HepG2 (cell line): Measurements from ENCODE around the gene DOCK2. TPM values are rescaled to one million over a fixed set of nuclear protein-coding genes. Genes with fewer than 3 reads are reported as not detected.

Source experiments
- ATAC-seq: fragments of 200-7000 bp; cut with Tn5 transposase; 3 replicates; pipeline ENCODE4 v1.9.1; 2020; ENCODE audit warnings: mild to moderate bottlenecking, moderate library complexity
- BruUV-seq: library from RNA; stranded (reverse); fragments of 400-500 nt; replicated peaks from 2 replicates; lab custom pipeline; 2021; lab: Mats Ljungman, UMichigan
- CTCF ChIA-PET: fragments of 300-600 bp; formaldehyde crosslinking; extraction: SDS; loops from one replicate; lab custom pipeline; 2021; ENCODE audit warnings: low total read pairs, inconsistent platforms, low intra/inter-chr PET ratio; lab: Yijun Ruan, JAX
- POLR2A ChIA-PET: fragments of 350-600 bp; sonication (Branson Sonifier 250); formaldehyde crosslinking; loops from one replicate; lab custom pipeline; 2020; ENCODE audit warnings: antibody characterized with exemption, inconsistent platforms; lab: Yijun Ruan, JAX
- DNase-seq: peaks from one replicate; pipeline ENCODE4 v3.0.0-alpha.2; 2015; ENCODE audit warnings: low spot score
- FAIRE-seq: peaks from 3 replicates; lab custom pipeline; 2011; peaks lifted over from hg19 to GRCh38; lab: Jason Lieb, UNC
- H2AFZ ChIP-seq: one replicate; pipeline ENCODE4 v1.6.1; 2011; ENCODE audit warnings: low read length, inconsistent platforms
- H3K27ac ChIP-seq: fragments of 300-600 bp; 3 replicates; pipeline ENCODE4 v1.8.0; 2011; ENCODE audit warnings: mixed run types, mild to moderate bottlenecking, mixed read lengths, low read length, inconsistent platforms; ENCODE audit not compliant: insufficient read depth; ENCODE audit errors: extremely low read length
- H3K27me3 ChIP-seq, 2 experiments: fragments of 200-600 bp in 1 of 2; 2 replicates in 1 of 2; 3 replicates in 1 of 2; pipeline versions ENCODE4 v1.6.0 to v1.8.0; 2011; ENCODE audit warnings: low read length in 2 of 2, mild to moderate bottlenecking in 2 of 2, moderate library complexity in 2 of 2, inconsistent platforms in 1 of 2; ENCODE audit not compliant: insufficient read depth in 2 of 2, control insufficient read depth in 1 of 2
- H3K36me3 ChIP-seq, 2 experiments: fragments of 200-600 bp in 1 of 2; replicated peaks in 1 of 2; 2 replicates in 1 of 2; 3 replicates in 1 of 2; pipeline versions ENCODE4 v1.5.1 to v1.8.0; 2011; ENCODE audit warnings: low read length in 2 of 2, inconsistent platforms in 1 of 2; ENCODE audit not compliant: insufficient read depth in 2 of 2, control insufficient read depth in 1 of 2
- H3K4me1 ChIP-seq: 2 replicates; pipeline ENCODE4 v1.5.1; 2012; ENCODE audit warnings: low read length, inconsistent platforms; ENCODE audit not compliant: insufficient read depth
- H3K4me2 ChIP-seq: 2 replicates; pipeline ENCODE4 v1.6.0; 2011; ENCODE audit warnings: low read depth, low read length, inconsistent platforms
- H3K4me3 ChIP-seq, 3 experiments: fragments of 200-600 bp in 1 of 3; sonication (generic), shearing (Covaris generic) in 1 of 3; replicated peaks in 1 of 3; 2 replicates each; pipeline ENCODE4 v1.5.1; 2011 to 2016; ENCODE audit warnings: low read length in 3 of 3, inconsistent platforms in 2 of 3, low read depth in 2 of 3, mild to moderate bottlenecking in 2 of 3, control low read depth in 1 of 3, mixed read lengths in 1 of 3; ENCODE audit not compliant: insufficient read depth in 1 of 3
- H3K79me2 ChIP-seq: one replicate; pipeline ENCODE4 v1.6.1; 2011; ENCODE audit warnings: low read length, inconsistent platforms; ENCODE audit not compliant: insufficient read depth
- H3K9ac ChIP-seq: 2 replicates; pipeline ENCODE4 v1.6.0; 2011; ENCODE audit warnings: mild to moderate bottlenecking, low read depth, low read length, inconsistent platforms; ENCODE audit not compliant: insufficient read depth
- H3K9me3 ChIP-seq: 2 replicates; pipeline ENCODE4 v1.5.1; 2012; ENCODE audit warnings: mild to moderate bottlenecking, low read length
- H4K20me1 ChIP-seq: 2 replicates; pipeline ENCODE4 v1.6.0; 2011; ENCODE audit warnings: inconsistent platforms, mild to moderate bottlenecking, low read length, moderate library complexity; ENCODE audit not compliant: insufficient read depth
- ARHGAP35 ChIP-seq: sonication (generic); formaldehyde crosslinking; IDR thresholded peaks from 2 replicates; pipeline ENCODE4 v1.9.0; 2022; ENCODE audit warnings: mild to moderate bottlenecking, inconsistent platforms, moderate library complexity, missing genetic modification reagents, borderline replicate concordance
- ATF4 ChIP-seq, 2 experiments: fragments of 450-650 bp in 1 of 2; sonication (generic) in 1 of 2; formaldehyde crosslinking; IDR thresholded peaks; 2 replicates each; pipeline versions ENCODE4 v1.5.0 to v1.8.0; 2020 to 2022; ENCODE audit warnings: mild to moderate bottlenecking in 1 of 2, missing genetic modification reagents in 1 of 2
- CHCHD3 ChIP-seq: sonication (generic); formaldehyde crosslinking; IDR thresholded peaks from 2 replicates; pipeline ENCODE4 v1.8.0; 2022; ENCODE audit warnings: mild to moderate bottlenecking, missing genetic modification reagents, moderate library complexity
- ELF3 ChIP-seq: IDR thresholded peaks from 2 replicates; pipeline ENCODE4 v1.6.1; 2016; ENCODE audit warnings: missing genetic modification reagents, missing compliant biosample characterization
- GATA4 ChIP-seq: sonication (generic); IDR thresholded peaks from 2 replicates; pipeline ENCODE4 v1.6.1; 2016; ENCODE audit warnings: antibody characterized with exemption, low read depth, borderline replicate concordance
- GTF3A ChIP-seq: sonication (generic); formaldehyde crosslinking; conservative IDR thresholded peaks from 2 replicates; pipeline ENCODE4 v1.4.0; 2020; ENCODE audit warnings: mild to moderate bottlenecking, missing genetic modification reagents
- IRF9 ChIP-seq: sonication (generic); formaldehyde crosslinking; IDR thresholded peaks from 2 replicates; pipeline ENCODE4 v1.8.0; 2022; ENCODE audit warnings: missing genetic modification reagents, mild to moderate bottlenecking, borderline replicate concordance
- NFKBIZ ChIP-seq: IDR thresholded peaks from 2 replicates; pipeline ENCODE4 v1.6.1; 2018; ENCODE audit warnings: missing genetic modification reagents, missing compliant biosample characterization
- PHB2 ChIP-seq: fragments of 450-650 bp; IDR thresholded peaks from 2 replicates; pipeline ENCODE4 v1.6.1; 2018; ENCODE audit not compliant: partially characterized antibody
- PREB ChIP-seq: sonication (generic); formaldehyde crosslinking; IDR thresholded peaks from 2 replicates; pipeline ENCODE4 v1.4.0; 2020; ENCODE audit warnings: missing genetic modification reagents
- SALL1 ChIP-seq: sonication (generic); formaldehyde crosslinking; IDR thresholded peaks from 2 replicates; pipeline ENCODE4 v1.8.0; 2022; ENCODE audit warnings: mild to moderate bottlenecking, missing genetic modification reagents
- TFDP2 ChIP-seq: sonication (generic); formaldehyde crosslinking; IDR thresholded peaks from 2 replicates; pipeline ENCODE4 v1.4.0; 2020; ENCODE audit warnings: missing genetic modification reagents
- ZBTB39 ChIP-seq: sonication (generic); formaldehyde crosslinking; IDR thresholded peaks from 2 replicates; pipeline ENCODE4 v1.5.0; 2020; ENCODE audit warnings: missing genetic modification reagents
- ZNF496 ChIP-seq: sonication (generic); formaldehyde crosslinking; IDR thresholded peaks from 2 replicates; pipeline ENCODE4 v1.8.1; 2023; ENCODE audit warnings: mild to moderate bottlenecking, moderate library complexity, missing genetic modification reagents; ENCODE audit not compliant: insufficient replicate concordance
- ZNF543 ChIP-seq: sonication (generic); formaldehyde crosslinking; IDR thresholded peaks from 2 replicates; pipeline ENCODE4 v1.4.0; 2020; ENCODE audit warnings: mild to moderate bottlenecking, missing genetic modification reagents
- WGBS: methylation state at CpG from one replicate; pipeline ENCODE4 v1.1.6; 2017; ENCODE audit warnings: low lambda C conversion rate; 5-methylcytosine and 5-hydroxymethylcytosine counted together
- in situ Hi-C: cut with HindIII; loops from 2 replicates; pipeline ENCODE4 v1.10.0; 2017; ENCODE audit warnings: low pct_unique_long_range_greater_than_20kb; ENCODE audit not compliant: extremely low pct_ligation_motif_present
- intact Hi-C: fragments of 100-400 bp; cut with micrococcal nuclease; formaldehyde crosslinking; loops from one replicate; pipeline ENCODE4 v1.10.0; 2022; ENCODE audit not compliant: unreplicated experiment
- polyA plus RNA-seq, 8 experiments: library from polyadenylated mRNA; depleted of rRNA in 3 of 8; stranded (reverse) in 7 of 8; unstranded in 1 of 8; fragments of >200 nt; fragmentation: Illumina TruSeq in 4 of 8; extraction: Trizol in 4 of 8; gene quantifications; 2 replicates each; pipeline versions ENCODE4 v1.2.1 to v1.2.3, GENCODE V29; 2011 to 2016; ENCODE audit warnings: low read depth in 4 of 8, missing spikeins in 1 of 8, mixed read lengths in 1 of 8; ENCODE audit not compliant: insufficient read depth in 1 of 8
- total RNA-seq, 5 experiments: library from RNA; depleted of rRNA; stranded (reverse); fragments of >200 nt; fragmentation: Illumina TruSeq; extraction: Trizol; gene quantifications; 2 replicates each; pipeline ENCODE4 v1.2.3, GENCODE V29; 2016; ENCODE audit warnings: low read depth in 1 of 5

DOCK2 gene
- total and polyA plus RNA-seq, 2 of the 13 experiments (the other 11 are each of a cell fraction or from before 2014, with no cell fraction given) = not detected

GRCh38 chr5:169811680-169812079 is 174.6 kb downstream of the DOCK2 start:
- ChIA-PET CTCF (no interaction called here), POLR2A (no interaction called here)
- no peaks in the 10 kb centered on the region for H3K79me2 ChIP-seq
- no TSS peak for BruUV-seq
- H3K4me3 ChIP-seq = no peak overlapping the region
- H4K20me1 ChIP-seq = no peaks in the 10 kb centered on the region
- in situ Hi-C loops = no loop called here
- no peak for DNase-seq
- no peak overlapping the region for H3K9ac ChIP-seq
- intact Hi-C loops = no loop called here
- H3K27ac ChIP-seq = no peak overlapping the region
- no peak overlapping the region for H3K4me2 ChIP-seq
- 2% methylated on average over 5 of the region's 5 CpGs for whole genome bisulfite sequencing
- ATAC-seq = no peak
- TF ChIP-seq ARHGAP35 (no peak), ZNF543 (no peak), GTF3A (no peak), IRF9 (CRISPR knock-in tag) (no peak), ZNF496 (CRISPR knock-in tag) (no peak), CHCHD3 (no peak), PHB2 (no peak), SALL1 (no peak), ATF4 (CRISPR knock-in tag; IDR thresholded peaks at IDR 0.05) (no peak), NFKBIZ (CRISPR knock-in tag) (no peak), PREB (no peak), GATA4 (no peak), ZBTB39 (no peak), ELF3 (no peak), TFDP2 (no peak)
- no peak overlapping the region for H2AFZ ChIP-seq
- H3K27me3 ChIP-seq = no peaks in the 10 kb centered on the region; a peak in 1 of 5 replicates
- H3K36me3 ChIP-seq = no peaks in the 10 kb centered on the region
- no peaks in the 10 kb centered on the region for H3K4me1 ChIP-seq
- FAIRE-seq = no peak
- H3K9me3 ChIP-seq = no peaks in the 10 kb centered on the region
